Stimulated activated CD4-positive, alpha-beta T cell treated with anti-CD3 and anti-CD28 coated beads, Interleukin-4, amount 100 ng/mL, for 1 hour (primary cell): ENCODE results near the gene MAP3K20.
"Not testable (repeated sequence)": the region's sequence is repeated elsewhere in the genome, so short reads cannot be mapped to it uniquely, and the experiment has no call there.

Experiments used
- DNase-seq: peaks from one replicate; pipeline ENCODE4 v3.0.0-alpha.2; 2020

The MAP3K20 gene

DNA sequence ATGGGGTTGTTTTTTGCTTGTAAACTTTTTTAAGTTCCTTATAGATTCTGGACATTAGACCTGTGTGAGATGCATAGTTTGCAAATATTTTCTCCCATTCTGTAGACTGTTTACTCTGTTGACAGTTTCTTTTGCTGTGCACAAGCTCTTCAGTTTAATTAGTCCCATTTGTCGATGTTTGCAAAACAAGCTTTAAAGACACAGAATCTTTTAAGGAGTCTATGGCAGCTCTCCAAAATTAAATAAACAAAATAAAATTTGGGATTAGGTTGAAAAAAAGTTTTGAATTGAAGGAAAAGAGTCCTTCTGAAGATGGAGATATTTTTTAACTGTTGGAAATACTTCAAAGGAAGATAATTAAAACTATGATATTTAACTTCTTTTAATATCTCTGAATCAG lies 88.8 kb downstream of the MAP3K20 start:
- DNase-seq, result no peak

GRCh38 chr2:173165443-173166238 lies 90.0 kb downstream of the MAP3K20 start:
- DNase-seq, result no peak

DNA sequence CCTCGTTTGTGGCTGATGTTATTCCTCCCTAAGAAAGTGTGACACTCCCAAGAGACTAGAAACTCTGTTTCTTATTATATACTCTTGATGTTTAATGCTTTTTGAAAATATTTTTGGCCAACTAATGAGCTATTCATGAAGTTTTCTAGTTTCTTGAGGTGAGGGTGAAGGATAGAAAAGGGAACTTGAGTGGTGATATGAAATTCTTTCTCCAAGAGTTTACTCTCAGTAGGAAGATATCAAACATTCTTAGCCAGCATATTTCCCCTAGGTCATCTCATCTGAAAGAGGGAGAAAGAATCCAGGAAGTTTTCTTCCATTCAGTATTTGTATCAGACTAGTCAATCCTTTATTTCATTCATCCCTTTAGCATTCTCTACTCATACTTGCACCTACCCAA lies 95.7 kb downstream of the MAP3K20 start:
- no peak for DNase-seq

GRCh38 chr2:173171924-173172643 lies 96.4 kb downstream of the MAP3K20 start:
- no peak for DNase-seq

- DNase-seq, result not testable (repeated sequence)
Observed at GRCh38 chr2:173174339-173174738, 98.7 kb downstream of the MAP3K20 start.

GRCh38 chr2:173175222-173175621 lies 99.6 kb downstream of the MAP3K20 start:
- DNase-seq, result no peak

DNA sequence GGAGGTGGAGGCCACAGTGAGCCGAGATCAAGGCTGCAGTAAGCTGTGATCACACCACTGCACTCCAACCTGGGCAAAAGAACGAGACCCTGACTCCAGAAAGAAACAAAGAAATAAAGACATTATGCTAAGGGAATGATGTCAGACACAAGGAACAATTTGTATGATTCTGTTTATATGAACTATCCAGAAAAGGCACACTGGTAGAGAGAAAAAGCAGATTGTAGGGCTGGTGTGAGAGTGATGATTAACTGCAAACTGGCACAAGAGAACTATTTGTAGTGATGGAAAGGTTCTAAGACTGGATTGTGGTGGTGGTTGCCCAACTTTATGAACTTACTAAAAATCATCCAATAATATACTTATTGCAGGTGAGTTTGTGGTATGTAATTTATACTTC lies 106.3 kb downstream of the MAP3K20 start:
- no peak for DNase-seq

DNA sequence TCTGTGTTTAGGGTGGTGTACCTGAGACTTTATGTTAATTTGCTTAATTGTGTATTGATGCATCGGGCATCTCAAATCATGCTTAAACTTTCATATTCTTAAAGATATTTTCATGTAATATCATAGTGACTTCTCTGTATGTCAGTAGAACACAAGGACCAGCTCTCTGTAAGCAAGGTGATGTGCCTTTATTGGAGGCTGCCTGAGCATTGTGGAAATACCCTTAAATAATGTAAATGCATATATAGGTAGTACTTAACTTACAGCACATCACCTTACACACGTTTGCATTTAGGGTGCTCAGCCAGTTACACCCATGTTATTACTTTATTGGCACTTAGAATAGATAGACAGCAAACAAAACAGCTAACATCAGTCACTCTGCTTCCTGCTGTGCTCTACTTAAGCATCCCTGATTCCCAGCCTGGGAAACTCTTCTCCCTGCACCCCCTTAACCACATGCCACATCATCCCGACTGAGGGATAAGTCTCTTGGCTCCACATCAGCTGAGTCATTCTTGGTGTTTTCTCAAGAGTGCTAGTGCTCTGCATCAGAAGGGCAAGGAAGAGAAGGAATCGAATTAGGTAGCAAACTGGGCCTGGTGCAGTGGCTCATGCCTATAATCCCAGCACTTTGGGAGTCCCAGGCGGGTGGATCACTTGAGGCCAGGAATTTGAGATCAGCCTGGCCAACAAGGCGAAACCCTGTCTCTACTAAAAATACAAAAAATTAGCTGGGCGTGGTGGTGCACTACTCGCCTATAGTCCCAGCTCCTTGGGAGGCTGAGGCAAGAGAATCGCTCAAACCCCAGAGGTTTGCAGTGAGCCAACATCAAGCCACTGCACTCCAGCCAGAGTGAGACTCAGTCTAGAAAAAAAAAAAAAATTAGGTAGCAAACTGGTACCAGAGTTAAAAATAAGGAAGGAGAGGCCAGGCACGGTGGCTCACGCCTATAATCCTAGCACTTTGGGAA lies 108.7 kb downstream of the MAP3K20 start:
- DNase-seq, result no peak

GRCh38 chr2:173185437-173185836 lies 109.8 kb downstream of the MAP3K20 start:
- no peak for DNase-seq

- no peak for DNase-seq
Observed at GRCh38 chr2:173187941-173188788, 112.5 kb downstream of the MAP3K20 start.

DNA sequence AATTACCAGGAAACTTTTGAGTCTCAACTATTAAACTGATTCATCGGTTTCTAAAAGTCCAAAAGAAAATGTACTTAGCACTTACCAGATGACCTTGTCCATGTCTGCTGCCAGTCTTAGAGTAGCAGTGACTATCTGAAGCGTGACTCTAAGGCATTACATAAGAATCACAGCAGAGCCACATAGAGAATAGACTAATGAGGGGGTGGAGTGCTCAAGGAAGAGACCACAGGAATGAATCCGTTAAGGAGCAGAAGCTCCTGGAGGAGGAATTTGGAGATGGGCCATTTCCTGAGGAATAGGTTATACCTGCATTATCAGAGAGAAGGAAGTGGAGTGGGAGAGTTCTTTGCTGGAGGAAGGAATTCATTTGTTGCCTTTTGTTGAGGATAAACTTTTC lies 116.0 kb downstream of the MAP3K20 start:
- DNase-seq, result no peak

DNA sequence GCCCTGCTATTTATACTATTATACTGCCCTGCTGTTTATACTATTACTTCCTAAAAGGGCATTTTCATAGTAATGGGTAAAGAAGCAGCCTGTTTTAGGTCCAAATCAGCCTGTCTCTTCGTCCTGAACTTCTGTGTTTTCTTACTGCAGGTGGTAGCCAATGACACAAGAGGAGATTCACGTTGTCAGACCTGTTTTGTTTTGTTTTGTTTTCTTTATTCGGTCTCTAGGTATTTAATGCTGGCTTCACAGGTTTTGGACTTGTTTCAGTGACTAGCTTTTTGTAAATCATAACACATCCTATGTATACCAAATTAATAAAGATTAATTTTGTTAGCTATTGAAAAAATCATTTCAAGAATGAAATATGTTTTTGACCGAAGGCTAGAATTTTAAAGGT lies 116.4 kb downstream of the MAP3K20 start:
- no peak for DNase-seq

- DNase-seq, result no peak
Observed at GRCh38 chr2:173193925-173194324, 118.3 kb downstream of the MAP3K20 start.

DNA sequence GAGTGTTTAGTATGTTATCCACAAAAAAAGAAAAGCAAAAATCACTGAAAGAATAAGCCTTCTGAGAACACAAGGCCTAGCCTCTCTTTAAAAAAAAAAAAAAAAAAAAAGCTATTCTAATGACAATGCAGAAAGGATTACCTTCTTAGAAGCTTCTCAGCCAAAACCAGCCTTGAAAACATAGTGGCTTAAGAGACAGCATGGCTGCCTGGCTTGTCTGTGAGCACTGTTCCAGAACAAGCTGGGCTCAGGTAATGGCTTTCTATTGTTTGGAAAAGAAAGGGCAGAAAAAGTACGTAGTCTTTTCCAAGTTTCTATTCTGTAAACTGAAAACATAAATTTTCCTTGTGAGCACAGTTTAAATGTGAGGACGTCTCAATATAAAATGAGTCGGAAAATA lies 119.5 kb downstream of the MAP3K20 start:
- DNase-seq, result no peak

DNA sequence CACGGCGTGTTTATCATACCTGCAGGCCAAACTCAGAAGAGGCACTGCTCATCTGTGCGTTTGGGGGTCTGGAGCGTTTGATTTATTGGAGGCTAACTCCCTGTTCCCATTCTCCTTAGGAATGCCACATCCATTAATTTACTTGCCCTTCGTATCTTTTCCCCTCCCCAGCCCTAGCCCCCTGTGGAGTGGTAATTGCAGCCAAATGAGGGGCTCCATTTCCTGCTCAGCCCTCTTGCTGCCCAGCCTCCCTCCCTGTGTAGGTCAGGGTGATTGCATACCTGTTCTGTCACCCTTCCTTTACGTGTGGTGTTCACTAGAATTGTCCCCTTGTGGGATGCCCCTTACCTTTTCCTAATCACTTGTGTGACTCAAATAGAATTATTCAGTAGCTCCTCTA lies 120.4 kb downstream of the MAP3K20 start:
- no peak for DNase-seq

GRCh38 chr2:173196638-173197037 lies 121.0 kb downstream of the MAP3K20 start:
- no peak for DNase-seq

- DNase-seq, result no peak
Observed at GRCh38 chr2:173198327-173198726, 122.7 kb downstream of the MAP3K20 start.

DNA sequence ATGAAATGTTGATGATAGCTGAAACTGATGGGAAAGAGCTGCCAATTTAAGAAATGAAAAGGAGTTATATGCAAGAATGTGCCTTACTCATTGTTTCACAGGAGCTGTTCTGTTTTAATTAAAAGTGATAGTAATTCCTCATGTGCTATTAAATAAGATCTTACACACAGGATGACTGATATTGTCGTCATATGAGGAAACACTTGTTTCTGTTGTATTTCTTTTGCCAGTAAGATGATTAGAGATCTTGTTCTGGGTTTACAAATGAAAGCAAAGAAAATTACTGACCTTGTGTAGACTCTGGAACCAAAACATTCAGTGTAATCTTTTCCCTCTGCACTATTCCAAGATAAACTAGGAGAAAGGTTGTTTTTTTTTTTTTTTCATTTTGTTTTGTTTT lies 123.6 kb downstream of the MAP3K20 start:
- no peak for DNase-seq

GRCh38 chr2:173202570-173202969 lies 126.9 kb downstream of the MAP3K20 start:
- DNase-seq, result no peak

GRCh38 chr2:173204316-173204715 lies 128.7 kb downstream of the MAP3K20 start:
- DNase-seq, result no peak

DNA sequence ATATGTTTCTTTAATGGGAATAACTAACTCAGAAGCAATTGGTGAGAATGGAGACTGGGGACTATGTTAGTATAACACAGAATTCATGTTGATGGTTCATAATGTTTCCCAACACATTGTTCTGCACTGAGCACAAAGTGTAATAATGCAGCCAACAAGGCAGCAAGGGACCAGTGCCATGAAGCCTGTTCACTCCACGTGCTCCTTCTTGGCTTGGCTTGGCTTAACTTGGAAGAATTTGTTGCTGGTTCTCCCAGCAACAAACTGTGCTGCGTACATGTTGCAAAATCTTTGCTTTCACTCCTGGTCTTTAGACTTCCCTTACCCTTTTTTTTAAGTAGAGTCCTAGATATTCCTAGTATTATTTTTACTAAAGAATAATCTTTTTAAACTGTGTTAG lies 129.7 kb downstream of the MAP3K20 start:
- no peak for DNase-seq

- not testable (repeated sequence) for DNase-seq
Observed at GRCh38 chr2:173207124-173207523, 131.5 kb downstream of the MAP3K20 start.
